Measurements from ENCODE around the gene DGCR6L.
"Not testable (repeated sequence)": the region's sequence is repeated elsewhere in the genome, so short reads cannot be mapped to it uniquely, and the experiment has no call there.

- TF ChIP-seq CTCF (conservative IDR thresholded peaks at IDR 0.05 in 1 of 2, IDR thresholded peaks at IDR 0.05 in 1 of 2; ENCODE audit: extremely low read depth in 1 of 2, insufficient read depth in 1 of 2, low read depth in 1 of 2, low read length in 2 of 2); EZH2 (IDR thresholded peaks at IDR 0.05; ENCODE audit: borderline replicate concordance, low read length): not testable (repeated sequence)
Measured at GRCh38 chr22:20328569-20328930, 8.7 kb upstream of the DGCR6L start.
